HG03469 (cell line): ENCODE data around the gene EIF3K.

ENCODE experiments used
- ATAC-seq: cut with Tn5 transposase; IDR thresholded peaks from one replicate; pipeline ENCODE4 v1.9.1; 2021; ENCODE audit warnings: mild to moderate bottlenecking, moderate library complexity, moderate number of reproducible peaks; ENCODE audit not compliant: unreplicated experiment

Gene EIF3K

GRCh38 chr19:38648769-38649304, 29.8 kb downstream of the EIF3K start:
- no peak for ATAC-seq

- ATAC-seq: no peak
These were observed 30.6 kb downstream of the EIF3K start for GRCh38 chr19:38649305-38650171.

GRCh38 chr19:38650172-38650775, 31.3 kb downstream of the EIF3K start:
- no peak for ATAC-seq

- ATAC-seq: no peak
These were observed 32.1 kb downstream of the EIF3K start for GRCh38 chr19:38650911-38651584.

- ATAC-seq: no peak
These were observed 34.1 kb downstream of the EIF3K start for GRCh38 chr19:38653028-38653571.

- ATAC-seq: no peak
These were observed 35.7 kb downstream of the EIF3K start for GRCh38 chr19:38654628-38655055.

GRCh38 chr19:38655148-38655824, 36.3 kb downstream of the EIF3K start:
- no peak for ATAC-seq

- ATAC-seq: no peak
These were observed 37.4 kb downstream of the EIF3K start for GRCh38 chr19:38656171-38656981.

- no peak for ATAC-seq
These were observed 38.7 kb downstream of the EIF3K start for GRCh38 chr19:38657633-38658222.

- no peak for ATAC-seq
These were observed 39.7 kb downstream of the EIF3K start for GRCh38 chr19:38658462-38659306.

GRCh38 chr19:38660724-38661123, 41.7 kb downstream of the EIF3K start:
- ATAC-seq: no peak

- no peak for ATAC-seq
These were observed 42.1 kb downstream of the EIF3K start for GRCh38 chr19:38661136-38661535.

- ATAC-seq: no peak
These were observed 43.0 kb downstream of the EIF3K start for GRCh38 chr19:38661996-38662395.

- ATAC-seq: no peak
These were observed 43.7 kb downstream of the EIF3K start for GRCh38 chr19:38662537-38663155.

- ATAC-seq: no peak
These were observed 44.2 kb downstream of the EIF3K start for GRCh38 chr19:38663156-38663651.

GRCh38 chr19:38663957-38664502, 45.0 kb downstream of the EIF3K start:
- no peak for ATAC-seq

GRCh38 chr19:38664503-38665211, 45.7 kb downstream of the EIF3K start:
- no peak for ATAC-seq
